Fibroblast of mammary gland (primary cell): ENCODE data around the gene RUNX3.

Experiments
- DNase-seq: peaks from one replicate; pipeline ENCODE4 v3.0.0-alpha.2; 2010; ENCODE audit warnings: low read depth
- H3K4me3 ChIP-seq: 2 replicates; pipeline ENCODE4 v1.5.1; 2011; ENCODE audit warnings: low read depth, mild to moderate bottlenecking, low read length, moderate library complexity; ENCODE audit not compliant: control insufficient read depth
- CTCF ChIP-seq: conservative IDR thresholded peaks from 2 replicates; pipeline ENCODE4 v1.5.1; 2011; ENCODE audit warnings: low read depth, low read length, inconsistent platforms; ENCODE audit not compliant: control insufficient read depth, insufficient read depth

The RUNX3 gene

GRCh38 chr1:24871306-24871901, 58.7 kb downstream of the RUNX3 start:
- no peak for DNase-seq
- TF ChIP-seq CTCF: no peak
- no peak overlapping the region for H3K4me3 ChIP-seq

- H3K4me3 ChIP-seq: no peak overlapping the region
These were observed 59.4 kb downstream of the RUNX3 start for GRCh38 chr1:24870551-24871195.

GRCh38 chr1:24868016-24868875, 61.8 kb downstream of the RUNX3 start:
- no peak for TF ChIP-seq CTCF
- DNase-seq: no peak
- no peak overlapping the region for H3K4me3 ChIP-seq

More at GRCh38 chr1:24870551-24871195, 59.4 kb downstream of the RUNX3 start:
- no peak for DNase-seq
- no peak for TF ChIP-seq CTCF

GRCh38 chr1:24867084-24867870, 62.8 kb downstream of the RUNX3 start:
- no peak for TF ChIP-seq CTCF
- no peak for DNase-seq
- no peak overlapping the region for H3K4me3 ChIP-seq

- DNase-seq: no peak
- TF ChIP-seq CTCF: no peak
- no peak overlapping the region for H3K4me3 ChIP-seq
These were observed 63.6 kb downstream of the RUNX3 start for GRCh38 chr1:24866211-24867083.
